CD8-positive, alpha-beta memory T cell (primary cell): ENCODE data around the gene LIPK. TPM values are rescaled to one million over a fixed set of nuclear protein-coding genes. Genes with fewer than 3 reads are reported as not detected.
A peak's percentile ranks its signal among the peaks of the same experiment; 100 is the strongest.

ENCODE experiments used
- CTCF ChIA-PET: fragments of 350-600 bp; sonication (Branson Sonifier 250); formaldehyde crosslinking; loops from one replicate; lab custom pipeline; 2021; ENCODE audit warnings: antibody characterized with exemption; lab: Charles Lee
- POLR2A ChIA-PET: fragments of 350-600 bp; sonication (Branson Sonifier 250); formaldehyde crosslinking; loops from one replicate; lab custom pipeline; 2021; ENCODE audit warnings: antibody characterized with exemption; lab: Charles Lee
- DNase-seq, 5 donors: peaks; one replicate each; pipeline versions ENCODE4 v3.0.0 to v3.0.0-alpha.2; 2020 to 2022; ENCODE audit warnings: mixed read lengths in 1 of 5
- H3K27ac ChIP-seq: one replicate; pipeline ENCODE4 v1.7.0; 2013; ENCODE audit warnings: low read depth, mild to moderate bottlenecking, low read length, moderate library complexity
- H3K27me3 ChIP-seq: 2 replicates; pipeline ENCODE4 v1.7.0; 2013; ENCODE audit warnings: low read length, mild to moderate bottlenecking; ENCODE audit not compliant: insufficient read depth, poor library complexity, severe bottlenecking
- H3K36me3 ChIP-seq: 2 replicates; pipeline ENCODE4 v1.7.0; 2013; ENCODE audit warnings: mild to moderate bottlenecking, low read length, moderate library complexity; ENCODE audit not compliant: insufficient read depth
- H3K4me1 ChIP-seq: 2 replicates; pipeline ENCODE4 v1.7.0; 2013; ENCODE audit warnings: mild to moderate bottlenecking, low read length, moderate library complexity; ENCODE audit not compliant: insufficient read depth
- H3K4me3 ChIP-seq: 2 replicates; pipeline ENCODE4 v1.7.0; 2013; ENCODE audit warnings: mild to moderate bottlenecking, low read length
- H3K9me3 ChIP-seq: 2 replicates; pipeline ENCODE4 v1.7.0; 2013; ENCODE audit warnings: mild to moderate bottlenecking, low read length
- H3K27ac Mint-ChIP-seq, 8 donors: one replicate each; pipeline ENCODE4 v1.8.0; 2020 to 2021; ENCODE audit warnings: mixed read lengths in 8 of 8, mild to moderate bottlenecking in 6 of 8, inconsistent platforms in 3 of 8, moderate library complexity in 3 of 8
- H3K27me3 Mint-ChIP-seq, 2 donors: one replicate each; pipeline ENCODE4 v1.8.0; 2020 to 2021; ENCODE audit warnings: mixed read lengths in 2 of 2, mild to moderate bottlenecking in 1 of 2, moderate library complexity in 1 of 2
- H3K36me3 Mint-ChIP-seq, 3 donors: one replicate each; pipeline ENCODE4 v1.8.0; 2020 to 2021; ENCODE audit warnings: mixed read lengths in 3 of 3, inconsistent platforms in 1 of 3, mild to moderate bottlenecking in 1 of 3
- H3K4me1 Mint-ChIP-seq, 3 donors: one replicate each; pipeline ENCODE4 v1.8.0; 2020 to 2021; ENCODE audit warnings: mixed read lengths in 3 of 3, inconsistent platforms in 1 of 3, mild to moderate bottlenecking in 1 of 3
- H3K4me3 Mint-ChIP-seq, 7 donors: one replicate each; pipeline ENCODE4 v1.8.0; 2020 to 2021; ENCODE audit warnings: mixed read lengths in 7 of 7, mild to moderate bottlenecking in 6 of 7, moderate library complexity in 4 of 7, inconsistent platforms in 2 of 7
- H3K9me3 Mint-ChIP-seq, 5 donors: one replicate each; pipeline ENCODE4 v1.8.0; 2020 to 2022; ENCODE audit warnings: mixed read lengths in 5 of 5, mild to moderate bottlenecking in 3 of 5, moderate library complexity in 2 of 5, inconsistent platforms in 1 of 5
- polyA plus RNA-seq: library from polyadenylated mRNA; unstranded; fragments of 300-500 nt; fragmentation: Illumina TruSeq; gene quantifications from one replicate; pipeline ENCODE4 v1.2.3, GENCODE V29; 2021
- total RNA-seq, 2 experiments: library from RNA; stranded (reverse); gene quantifications; one replicate each; pipeline ENCODE4 v1.2.3, GENCODE V29; 2021

LIPK gene
- total and polyA plus RNA-seq, 3 experiments from 2014 or later = not detected

DNA sequence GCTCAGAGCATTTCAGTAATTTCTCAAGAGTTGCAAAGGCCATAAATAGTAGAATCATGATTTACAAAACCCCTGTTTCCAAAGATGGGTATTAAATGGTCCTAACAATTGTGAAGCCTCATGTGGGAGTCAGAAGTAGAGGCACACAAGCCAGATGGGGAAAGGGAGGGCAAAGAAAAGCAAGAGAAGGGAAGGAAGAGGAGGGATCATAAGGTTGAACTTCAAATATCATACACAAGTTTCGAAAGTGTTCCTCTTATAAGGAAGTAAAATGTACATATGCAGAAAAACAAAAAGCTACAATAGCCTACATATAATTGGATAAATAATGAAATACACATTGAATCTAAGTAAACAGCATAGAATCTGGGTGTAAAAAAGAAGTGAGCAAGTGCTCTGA lies 59.8 kb downstream of the LIPK start:
- Histone ChIP-seq H3K9me3 (no peaks in the 10 kb centered on the region), H3K4me1 (no peaks in the 10 kb centered on the region), H3K27me3 (no peaks in the 10 kb centered on the region), H3K36me3 (no peaks in the 10 kb centered on the region), H3K4me3 (no peak overlapping the region), H3K27ac (no peak overlapping the region)
- POLR2A ChIA-PET = no interaction called here
- no peak overlapping the region for H3K4me3 Mint-ChIP-seq
- no peaks in the 10 kb centered on the region for H3K36me3 Mint-ChIP-seq
- DNase-seq = no peak
- peaks cover 0 to 1% of the 10 kb centered on the region in 2 donors for H3K27me3 Mint-ChIP-seq
- no peaks in the 10 kb centered on the region for H3K9me3 Mint-ChIP-seq
- no peaks in the 10 kb centered on the region for H3K4me1 Mint-ChIP-seq
- CTCF ChIA-PET = no interaction called here
- no peak overlapping the region for H3K27ac Mint-ChIP-seq

DNA sequence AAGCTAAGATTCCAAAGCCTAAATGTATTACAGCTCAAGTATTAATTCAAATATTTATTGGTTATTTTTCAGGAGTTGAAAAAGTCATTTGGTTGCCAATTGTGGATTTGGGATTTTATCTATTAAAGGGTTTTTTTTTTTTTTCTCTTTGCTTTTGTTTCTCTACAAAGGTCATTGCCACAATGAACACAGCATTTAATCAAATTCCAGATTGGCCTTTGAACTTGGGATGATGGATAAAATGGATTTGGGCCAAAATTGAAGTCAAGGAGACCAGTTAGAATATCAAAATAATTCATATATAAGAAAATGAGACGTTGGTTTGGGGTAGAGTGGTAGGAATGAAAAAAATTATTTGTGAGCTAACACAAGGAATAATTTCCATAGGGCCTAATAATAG lies 63.3 kb downstream of the LIPK start:
- POLR2A ChIA-PET = no interaction called here
- Mint-ChIP-seq H3K9me3 (peaks cover 0 to 11% (median 3%) of the 10 kb centered on the region in 5 donors), H3K27ac (no peak overlapping the region)

GRCh38 chr10:88781206-88781605 lies 75.2 kb downstream of the LIPK start:
- Histone ChIP-seq H3K27ac (no peak overlapping the region), H3K9me3 (no peaks in the 10 kb centered on the region), H3K27me3 (no peaks in the 10 kb centered on the region), H3K4me3 (no peak overlapping the region), H3K4me1 (no peaks in the 10 kb centered on the region), H3K36me3 (no peaks in the 10 kb centered on the region)
- Mint-ChIP-seq H3K4me1 (peaks cover 2 to 6% (median 4%) of the 10 kb centered on the region in 3 donors), H3K27ac (no peak overlapping the region), H3K4me3 (no peak overlapping the region), H3K27me3 (peaks cover 3 to 8% of the 10 kb centered on the region in 2 donors), H3K36me3 (no peaks in the 10 kb centered on the region), H3K9me3 (no peaks in the 10 kb centered on the region)
- no peak for DNase-seq
- CTCF ChIA-PET = no interaction called here
- POLR2A ChIA-PET = no interaction called here

More for the DNA sequence above, 63.3 kb downstream of the LIPK start:
- no peak overlapping the region for H3K4me3 Mint-ChIP-seq
- CTCF ChIA-PET = no interaction called here
- no peak overlapping the region for H3K4me3 ChIP-seq
- H3K27me3 ChIP-seq = no peaks in the 10 kb centered on the region
- H3K27ac ChIP-seq = no peak overlapping the region
- H3K36me3 ChIP-seq = no peaks in the 10 kb centered on the region
- H3K4me1 ChIP-seq = no peaks in the 10 kb centered on the region
- H3K36me3 Mint-ChIP-seq = peaks cover 0 to 4% (median 1%) of the 10 kb centered on the region in 3 donors
- no peaks in the 10 kb centered on the region for H3K9me3 ChIP-seq
- no peak for DNase-seq
- no peaks in the 10 kb centered on the region for H3K4me1 Mint-ChIP-seq
- H3K27me3 Mint-ChIP-seq = peaks cover 0 to 1% of the 10 kb centered on the region in 2 donors

DNA sequence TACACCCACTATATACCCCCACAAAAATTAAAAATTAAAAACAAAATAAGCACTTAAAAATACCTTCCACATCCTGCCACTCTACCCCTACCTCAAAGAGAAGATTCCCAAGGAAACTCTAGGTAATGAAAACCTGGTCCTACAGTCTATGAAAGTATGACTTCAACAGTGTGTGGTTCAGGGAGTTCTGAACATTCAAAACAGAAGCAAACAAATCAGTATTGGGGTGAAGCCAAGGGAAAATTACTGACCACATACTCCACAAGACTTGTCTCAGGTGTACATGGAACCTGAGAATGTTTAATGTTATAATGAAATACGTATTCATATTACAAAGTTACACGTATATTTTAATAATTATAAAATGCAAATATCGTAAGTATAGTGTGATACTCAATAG lies 76.2 kb downstream of the LIPK start:
- H3K9me3 Mint-ChIP-seq = no peaks in the 10 kb centered on the region
- no peak overlapping the region for H3K27ac Mint-ChIP-seq
- no peak overlapping the region for H3K4me3 Mint-ChIP-seq
- Histone ChIP-seq H3K4me3 (no peak overlapping the region), H3K27me3 (no peaks in the 10 kb centered on the region), H3K4me1 (no peaks in the 10 kb centered on the region), H3K9me3 (no peaks in the 10 kb centered on the region), H3K27ac (no peak overlapping the region), H3K36me3 (no peaks in the 10 kb centered on the region)
- H3K36me3 Mint-ChIP-seq = no peaks in the 10 kb centered on the region
- no peak for DNase-seq
- CTCF ChIA-PET = no interaction called here
- H3K4me1 Mint-ChIP-seq = peaks cover 2 to 6% (median 4%) of the 10 kb centered on the region in 3 donors
- POLR2A ChIA-PET = no interaction called here
- H3K27me3 Mint-ChIP-seq = peaks cover 3 to 11% of the 10 kb centered on the region in 2 donors

- Histone ChIP-seq H3K27me3 (no peaks in the 10 kb centered on the region), H3K4me1 (no peaks in the 10 kb centered on the region), H3K9me3 (no peaks in the 10 kb centered on the region), H3K27ac (no peak overlapping the region), H3K4me3 (no peak overlapping the region), H3K36me3 (no peaks in the 10 kb centered on the region)
- Mint-ChIP-seq H3K27me3 (peaks cover 3 to 11% of the 10 kb centered on the region in 2 donors), H3K36me3 (no peaks in the 10 kb centered on the region), H3K9me3 (no peaks in the 10 kb centered on the region), H3K4me3 (no peak overlapping the region), H3K4me1 (peaks cover 2 to 6% (median 4%) of the 10 kb centered on the region in 3 donors), H3K27ac (peak overlapping the region in 1 of 8 donors; percentile 2)
- POLR2A ChIA-PET = no interaction called here
- no peak for DNase-seq
- CTCF ChIA-PET = no interaction called here
Observed at GRCh38 chr10:88783724-88784123, 77.7 kb downstream of the LIPK start.

DNA sequence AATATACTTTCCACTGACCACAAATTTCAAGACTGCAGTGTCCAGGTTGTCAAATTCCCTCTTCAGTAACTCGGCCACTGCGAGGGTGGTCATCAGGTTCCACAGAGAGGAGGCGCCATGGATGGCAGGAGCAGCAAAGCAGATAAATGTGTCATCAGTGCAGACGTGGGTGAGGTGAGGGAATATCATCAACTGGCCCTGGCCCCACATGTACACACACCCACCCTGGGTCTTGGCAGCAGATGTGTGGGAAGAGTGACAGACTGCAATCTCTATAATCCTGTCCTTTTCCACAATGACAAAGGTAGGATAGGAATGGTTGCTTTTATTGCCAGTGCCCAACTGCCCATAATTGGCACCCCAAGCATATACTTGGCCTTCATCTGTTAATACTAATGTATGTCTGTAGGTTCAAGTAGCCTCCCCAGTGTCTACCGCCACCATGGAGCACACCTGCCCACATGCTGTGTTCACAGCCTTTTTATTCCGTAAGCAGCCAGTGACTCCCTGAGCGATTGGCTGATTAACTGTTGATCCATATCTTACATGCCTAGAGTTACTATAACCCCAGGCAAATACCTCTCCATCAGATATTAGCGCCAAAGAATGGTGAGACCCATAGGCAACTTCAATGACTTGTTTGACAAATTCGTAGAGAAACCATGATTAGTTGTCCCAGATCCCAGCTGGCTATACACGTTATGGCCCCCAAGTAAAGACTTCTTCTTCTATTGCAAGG lies 80.2 kb downstream of the LIPK start:
- no peaks in the 10 kb centered on the region for H3K36me3 Mint-ChIP-seq
- no peaks in the 10 kb centered on the region for H3K9me3 ChIP-seq
- peaks cover 3 to 5% of the 10 kb centered on the region in 2 donors for H3K27me3 Mint-ChIP-seq
- no peaks in the 10 kb centered on the region for H3K27me3 ChIP-seq
- H3K4me1 Mint-ChIP-seq = peaks cover 2 to 6% (median 4%) of the 10 kb centered on the region in 3 donors
- no peaks in the 10 kb centered on the region for H3K9me3 Mint-ChIP-seq
- H3K4me1 ChIP-seq = no peaks in the 10 kb centered on the region
- no peak overlapping the region for H3K27ac Mint-ChIP-seq
- H3K36me3 ChIP-seq = no peaks in the 10 kb centered on the region
- CTCF ChIA-PET = no interaction called here
- POLR2A ChIA-PET = no interaction called here
- DNase-seq = no peak
- no peak overlapping the region for H3K4me3 ChIP-seq
- H3K4me3 Mint-ChIP-seq = no peak overlapping the region
- H3K27ac ChIP-seq = no peak overlapping the region

DNA sequence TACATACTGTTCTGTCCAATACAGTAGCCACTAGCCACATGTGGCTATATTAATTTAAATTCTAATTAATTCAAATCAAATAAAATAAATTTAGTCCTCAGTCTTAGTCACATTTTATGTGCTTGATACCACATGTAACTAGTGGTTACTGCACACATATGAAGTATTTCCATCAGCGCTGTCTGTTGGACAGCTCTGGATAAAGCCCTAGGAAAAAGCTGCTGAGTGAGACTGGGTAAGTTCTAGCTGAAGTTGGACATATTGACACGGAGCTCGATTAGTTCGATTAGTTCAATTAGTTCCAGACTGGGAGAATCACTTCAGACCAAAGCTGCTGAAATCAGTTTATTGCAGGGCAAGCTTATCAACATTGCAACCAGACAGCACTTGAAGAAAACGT lies 81.4 kb downstream of the LIPK start:
- Mint-ChIP-seq H3K9me3 (no peaks in the 10 kb centered on the region), H3K27ac (no peak overlapping the region), H3K4me3 (no peak overlapping the region), H3K36me3 (no peaks in the 10 kb centered on the region), H3K4me1 (peaks cover 2 to 7% (median 4%) of the 10 kb centered on the region in 3 donors), H3K27me3 (peaks cover 2 to 3% of the 10 kb centered on the region in 2 donors)
- ChIA-PET POLR2A (no interaction called here), CTCF (no interaction called here)
- Histone ChIP-seq H3K4me1 (no peaks in the 10 kb centered on the region), H3K36me3 (no peaks in the 10 kb centered on the region), H3K9me3 (no peaks in the 10 kb centered on the region), H3K27ac (no peak overlapping the region), H3K27me3 (no peaks in the 10 kb centered on the region), H3K4me3 (no peak overlapping the region)
- DNase-seq = no peak

DNA sequence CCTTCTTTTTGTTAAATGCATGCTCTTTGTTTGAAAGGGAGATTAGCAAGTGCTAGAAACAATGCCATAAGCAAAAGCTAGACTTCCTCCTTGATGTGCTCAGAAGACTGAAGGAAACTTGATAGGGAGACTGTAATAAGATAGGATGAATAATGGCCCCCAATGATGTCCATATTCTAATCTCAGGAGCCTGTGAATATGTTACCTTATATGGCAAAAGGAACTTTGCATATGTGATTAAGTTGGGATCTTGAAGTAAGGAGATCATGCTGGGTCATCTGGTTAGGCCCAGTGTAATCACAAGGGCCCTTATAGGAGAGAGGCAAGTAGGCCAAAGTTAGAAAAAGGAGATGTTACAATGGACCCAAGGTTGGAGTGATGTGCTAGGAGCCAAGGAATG lies 82.9 kb downstream of the LIPK start:
- POLR2A ChIA-PET = no interaction called here
- no peak for DNase-seq
- peaks cover 9 to 18% (median 10%) of the 10 kb centered on the region in 3 donors for H3K4me1 Mint-ChIP-seq

More for the DNA sequence above, 82.9 kb downstream of the LIPK start:
- Histone ChIP-seq H3K36me3 (no peaks in the 10 kb centered on the region), H3K4me1 (peaks cover 6% of the 10 kb centered on the region), H3K4me3 (no peak overlapping the region), H3K27me3 (no peaks in the 10 kb centered on the region), H3K9me3 (no peaks in the 10 kb centered on the region), H3K27ac (no peak overlapping the region)
- H3K27ac Mint-ChIP-seq = no peak overlapping the region
- H3K36me3 Mint-ChIP-seq = no peaks in the 10 kb centered on the region
- H3K9me3 Mint-ChIP-seq = no peaks in the 10 kb centered on the region
- CTCF ChIA-PET = no interaction called here
- H3K27me3 Mint-ChIP-seq = peaks cover 2 to 3% of the 10 kb centered on the region in 2 donors
- H3K4me3 Mint-ChIP-seq = no peak overlapping the region
